GM21447 (cell line): Measurements from ENCODE around the gene ZC2HC1C.
A peak's percentile ranks its signal among the peaks of the same experiment; 100 is the strongest.

Experiments used
- ATAC-seq: cut with Tn5 transposase; IDR thresholded peaks from one replicate; pipeline ENCODE4 v1.9.1; 2021; ENCODE audit not compliant: unreplicated experiment

The ZC2HC1C gene, protein sequence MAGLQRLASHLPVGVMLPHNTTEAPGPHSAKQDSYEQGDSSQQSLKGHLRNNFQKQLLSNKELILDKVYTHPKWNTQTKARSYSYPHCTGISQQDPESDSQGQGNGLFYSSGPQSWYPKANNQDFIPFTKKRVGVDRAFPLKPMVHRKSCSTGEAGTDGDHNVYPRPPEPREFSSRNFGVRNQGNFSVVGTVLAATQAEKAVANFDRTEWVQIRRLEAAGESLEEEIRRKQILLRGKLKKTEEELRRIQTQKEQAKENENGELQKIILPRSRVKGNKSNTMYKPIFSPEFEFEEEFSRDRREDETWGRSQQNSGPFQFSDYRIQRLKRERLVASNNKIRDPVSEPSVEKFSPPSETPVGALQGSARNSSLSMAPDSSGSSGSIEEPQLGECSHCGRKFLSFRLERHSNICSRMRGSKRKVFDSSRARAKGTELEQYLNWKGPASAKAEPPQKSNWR

DNA sequence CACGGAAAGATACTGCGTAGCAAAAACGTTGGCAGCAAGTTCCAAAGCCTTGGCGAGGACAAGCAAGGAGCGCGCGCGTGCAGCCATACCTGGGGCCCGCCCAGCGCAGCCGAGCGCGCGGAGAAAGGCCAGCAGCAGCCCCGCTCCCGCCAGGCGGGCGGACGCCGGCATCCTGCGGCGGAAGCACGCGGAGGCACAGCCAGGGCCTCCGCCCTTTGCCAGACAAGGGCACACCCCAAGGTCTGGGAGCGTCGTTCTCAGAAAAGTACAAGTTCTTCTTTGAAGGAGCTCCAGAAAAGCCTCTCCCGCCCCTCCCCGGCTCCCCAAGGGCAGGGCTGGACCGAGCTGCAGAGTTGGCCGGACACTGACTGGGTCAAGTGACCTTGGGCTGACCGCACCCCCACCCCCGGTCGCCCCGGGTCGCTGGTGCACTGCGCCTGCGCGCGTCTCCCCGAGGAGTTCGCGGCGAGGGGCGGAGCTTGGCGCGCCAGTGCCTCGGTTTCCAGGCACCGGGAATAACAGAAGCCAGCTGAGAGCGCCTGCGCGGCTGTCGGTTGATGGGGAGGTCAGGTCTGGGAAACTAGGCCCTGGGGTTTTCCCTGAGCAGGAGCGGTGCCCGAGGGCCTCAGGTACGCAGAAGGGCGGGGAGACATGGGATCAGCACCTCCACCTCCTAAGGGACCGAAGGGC lies at the start of gene ZC2HC1C:
ZC2HC1C (plus strand) TSS at position 521 of the 690 bp plus-strand sequence. CDS start 933 bp downstream, outside the sequence.
- ATAC-seq = peak; percentile 75

DNA sequence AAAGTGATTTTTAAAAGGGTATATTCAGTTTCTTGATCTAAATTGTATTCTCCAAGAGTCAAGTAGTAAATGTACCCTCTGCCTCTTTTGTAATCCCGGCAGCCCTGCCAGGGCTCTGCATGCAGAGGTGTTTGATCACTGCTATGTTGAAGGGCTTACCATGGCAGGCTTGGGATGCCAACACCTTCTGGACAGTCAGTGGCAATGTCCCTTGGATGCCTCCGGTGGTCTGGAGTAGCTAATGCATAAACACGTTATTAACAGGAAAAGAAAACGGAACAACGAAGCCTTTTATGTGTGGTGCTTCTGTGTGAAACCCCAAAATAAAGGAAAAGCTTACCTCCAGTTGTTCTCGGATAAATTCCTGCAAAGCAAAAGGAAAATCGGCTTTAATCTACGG lies 46.8 kb upstream of the ZC2HC1C start:
- no peak for ATAC-seq

DNA sequence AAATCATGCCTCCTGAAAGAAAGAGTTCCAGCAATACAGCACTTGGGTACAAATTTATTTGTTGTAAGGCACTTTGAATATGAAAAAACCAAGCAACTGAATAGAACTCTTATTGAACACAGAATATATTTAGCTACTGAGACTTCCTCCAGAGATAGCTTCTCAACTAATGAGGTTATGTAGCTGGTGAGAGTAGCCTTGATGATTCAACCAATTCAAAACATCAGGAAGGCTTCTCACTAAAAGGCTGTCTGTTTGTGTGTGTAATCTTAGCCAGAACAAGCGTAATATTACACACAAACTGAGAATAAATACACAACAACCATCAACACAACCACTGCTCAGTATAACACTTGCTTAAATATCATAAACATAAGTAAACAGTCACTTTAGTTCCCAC lies 46.3 kb upstream of the ZC2HC1C start:
- no peak for ATAC-seq

DNA sequence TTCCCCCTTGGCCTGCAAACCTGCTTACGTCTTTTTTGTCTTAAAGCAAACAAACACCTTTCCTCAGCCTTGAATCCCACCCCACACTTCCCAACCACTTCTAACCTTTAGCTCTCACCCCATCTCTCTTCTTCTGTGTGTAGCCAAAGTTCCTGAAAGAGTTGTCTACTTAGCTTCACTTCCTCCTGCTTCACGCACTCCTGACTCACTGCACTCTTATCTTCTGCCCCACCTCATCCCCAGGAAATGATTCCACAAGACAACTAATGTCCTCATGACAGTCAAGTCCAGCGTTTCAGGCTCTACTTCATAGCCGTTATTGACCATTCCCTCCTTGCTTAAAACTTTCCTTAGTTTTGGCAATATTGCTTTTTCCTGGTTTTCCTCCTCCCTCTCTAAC lies 44.4 kb upstream of the ZC2HC1C start:
- no peak for ATAC-seq

DNA sequence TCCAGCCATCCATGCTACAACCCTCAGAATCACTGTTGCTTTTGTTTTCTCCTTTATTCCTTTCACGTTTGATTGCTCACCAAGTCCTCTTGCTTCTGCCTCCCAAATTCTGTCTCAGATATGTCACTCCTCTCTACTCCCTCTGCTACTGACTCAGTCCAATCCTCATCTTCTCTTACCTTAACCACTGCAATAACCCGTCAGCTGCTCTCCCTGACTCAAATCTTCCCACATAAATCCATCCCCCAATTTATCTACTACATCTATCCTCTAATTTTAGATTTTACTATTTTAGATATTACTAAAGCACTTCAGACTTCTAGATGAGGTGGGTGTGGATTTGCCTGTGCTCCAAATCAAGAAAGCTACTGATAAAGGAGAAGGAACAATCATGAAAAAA lies 43.6 kb upstream of the ZC2HC1C start:
- ATAC-seq = no peak

DNA sequence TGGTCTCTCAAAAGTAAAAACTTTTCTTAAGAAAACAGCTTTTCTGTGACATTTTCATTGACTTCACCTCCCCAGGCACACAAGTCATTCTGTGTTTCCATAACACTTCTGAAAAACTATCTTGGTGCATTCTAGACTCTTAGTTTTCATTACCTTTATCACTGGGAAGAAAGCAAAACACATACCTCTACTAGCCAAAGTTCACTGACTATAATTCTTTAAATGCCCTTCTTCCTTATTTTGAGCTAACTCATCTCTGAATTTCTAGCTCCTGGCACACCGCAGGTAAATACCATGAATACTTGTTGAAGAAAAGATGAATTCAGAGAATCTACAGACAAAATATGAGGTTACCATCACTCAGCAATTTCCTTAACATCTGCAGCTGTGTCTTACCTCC lies 39.3 kb upstream of the ZC2HC1C start:
- ATAC-seq = no peak

DNA sequence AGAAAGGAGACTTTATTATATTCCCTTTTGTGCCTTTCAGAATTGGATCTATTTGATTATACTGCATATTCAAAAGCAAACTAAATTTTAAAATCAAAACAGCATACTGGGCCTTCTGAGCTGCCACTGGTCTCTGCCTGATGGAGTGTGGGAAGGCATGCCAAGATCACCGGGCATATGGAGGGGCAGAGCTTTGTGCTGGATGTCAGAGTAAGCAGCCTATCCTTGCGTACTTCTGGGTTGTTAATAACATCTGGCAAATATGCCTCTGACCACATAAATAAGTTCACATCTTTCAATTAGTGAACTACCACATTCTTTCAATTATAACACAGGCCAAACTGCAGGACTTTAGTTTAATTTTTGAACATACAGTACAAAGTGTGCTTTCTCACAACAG lies 36.5 kb upstream of the ZC2HC1C start:
- ATAC-seq = no peak

DNA sequence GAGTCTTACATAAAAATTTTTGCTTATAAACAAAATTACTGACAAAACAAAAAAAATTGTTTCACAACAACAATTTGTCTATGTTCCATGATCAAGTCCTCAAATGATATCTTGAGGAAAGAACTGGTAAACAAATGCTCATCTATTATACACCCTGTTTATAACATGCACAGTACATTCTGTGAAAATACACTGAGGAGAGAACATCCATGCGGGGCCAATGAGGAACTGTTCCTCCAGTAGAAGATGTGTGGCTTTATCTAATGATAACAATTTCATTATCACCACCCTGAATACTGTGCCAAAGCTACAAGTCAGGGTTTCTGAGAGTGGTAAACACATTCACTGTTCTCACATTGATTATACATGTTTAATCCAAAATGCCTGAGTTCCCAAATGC lies 28.9 kb upstream of the ZC2HC1C start:
- ATAC-seq = no peak

DNA sequence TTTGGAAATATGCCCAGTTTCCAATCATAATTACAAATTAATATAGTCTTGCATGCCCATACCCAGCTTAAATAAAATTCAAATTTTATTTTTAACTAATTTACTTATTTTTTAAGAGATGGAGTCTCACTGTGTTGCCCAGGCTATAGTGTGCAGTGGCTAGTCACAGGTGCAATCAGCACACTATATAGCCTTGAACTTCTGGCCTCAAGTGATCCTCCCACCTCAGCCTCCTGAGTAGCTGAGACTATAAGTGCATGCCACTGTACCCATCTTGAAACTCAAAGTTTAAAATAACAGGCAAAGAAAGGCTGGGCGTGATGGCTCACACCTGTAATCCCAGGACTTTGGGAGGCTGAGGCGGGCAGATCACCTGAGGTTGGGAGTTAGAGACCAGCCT lies 28.5 kb upstream of the ZC2HC1C start:
- ATAC-seq = no peak

DNA sequence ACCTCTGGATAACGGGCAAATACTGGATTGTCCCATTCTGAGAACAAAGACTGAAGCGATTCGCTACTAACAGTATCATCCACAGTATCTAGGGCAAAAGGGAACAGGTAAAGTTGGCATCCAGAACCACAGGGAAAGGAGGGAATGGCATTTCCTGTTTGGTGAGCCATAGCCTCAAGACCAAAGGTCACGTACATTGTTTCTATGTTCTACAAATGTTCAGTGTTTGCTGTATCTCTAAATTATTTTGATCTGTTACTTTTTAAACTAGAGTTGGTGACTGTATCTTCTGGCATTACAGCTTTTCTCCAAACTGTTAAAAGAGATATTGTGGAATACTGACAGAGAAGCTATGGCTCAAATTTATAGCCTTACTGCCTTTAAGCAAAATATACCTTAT lies 27.8 kb upstream of the ZC2HC1C start:
- no peak for ATAC-seq

DNA sequence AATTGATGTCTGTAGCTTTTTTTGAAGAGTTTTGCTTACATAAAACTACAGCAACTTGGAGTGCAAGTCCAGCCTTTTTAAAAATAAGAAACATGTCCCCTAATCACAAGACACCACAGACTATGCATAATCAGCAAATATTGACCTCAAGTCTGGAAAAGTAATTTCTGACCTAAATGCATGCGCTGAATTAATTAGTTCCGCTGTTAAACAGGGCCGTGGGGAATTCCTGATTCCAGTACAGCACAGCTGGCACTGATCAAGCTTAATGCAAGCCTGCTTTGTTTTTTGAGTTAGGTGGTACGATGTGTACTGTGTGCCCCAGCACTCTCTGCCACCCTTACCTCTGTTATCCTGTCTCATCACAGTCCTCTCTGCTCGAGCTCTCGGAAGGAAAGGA lies 27.4 kb upstream of the ZC2HC1C start:
- no peak for ATAC-seq

DNA sequence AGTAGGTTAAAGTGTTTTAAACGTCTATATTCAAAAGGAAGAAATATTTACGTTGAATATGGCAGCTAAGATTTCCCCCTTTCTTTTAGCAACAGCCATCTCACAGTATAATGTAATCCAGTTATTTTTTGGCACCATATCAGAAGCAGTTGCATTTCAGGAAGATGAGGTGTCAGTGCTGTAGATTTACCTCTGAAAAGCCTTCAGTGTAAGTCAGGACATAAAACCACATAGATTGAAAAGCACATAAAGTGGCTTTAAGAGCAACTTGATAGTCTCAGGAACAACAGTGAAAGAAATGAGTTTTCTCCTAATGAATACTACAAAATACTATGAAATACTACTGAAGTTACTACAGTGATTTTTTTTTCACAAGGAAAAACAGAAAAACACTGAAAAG lies 25.1 kb upstream of the ZC2HC1C start:
- ATAC-seq = no peak

DNA sequence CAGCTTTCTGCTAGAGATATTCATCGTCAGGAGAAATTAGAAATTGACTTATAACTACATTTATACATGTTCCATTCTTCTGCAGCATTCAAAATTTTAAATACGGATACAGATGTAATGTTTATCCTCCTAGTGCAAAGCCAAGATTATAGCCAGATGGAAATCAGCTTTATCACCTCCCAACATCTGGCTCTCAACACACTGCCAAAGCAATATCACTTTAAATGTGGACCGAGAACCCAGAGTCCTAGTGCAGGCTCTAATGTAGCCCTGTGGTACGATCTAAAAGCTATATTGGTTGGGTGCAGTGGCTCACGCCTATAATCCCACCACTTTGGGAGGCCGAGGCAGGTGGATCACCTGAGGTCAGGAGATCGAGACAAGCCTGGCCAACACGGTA lies 24.7 kb upstream of the ZC2HC1C start:
- no peak for ATAC-seq

DNA sequence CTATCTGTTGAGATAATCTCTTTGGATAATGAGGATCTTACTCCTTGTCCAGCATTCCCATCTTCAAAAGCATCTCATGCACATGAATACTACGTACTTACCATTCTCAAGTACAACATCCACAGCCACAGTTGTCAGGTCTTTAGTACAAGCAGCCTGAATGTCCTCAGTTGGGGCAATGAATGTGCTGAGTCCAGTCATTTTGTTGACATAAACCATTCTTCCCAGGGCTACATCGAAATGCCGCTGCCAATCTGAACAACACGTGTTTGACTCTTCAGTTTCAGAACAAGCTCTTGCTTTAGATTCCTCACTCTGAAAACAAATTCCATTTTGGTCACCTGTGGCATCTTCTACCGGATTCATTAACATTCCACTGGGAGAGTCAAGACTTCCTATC lies 23.2 kb upstream of the ZC2HC1C start:
- no peak for ATAC-seq

DNA sequence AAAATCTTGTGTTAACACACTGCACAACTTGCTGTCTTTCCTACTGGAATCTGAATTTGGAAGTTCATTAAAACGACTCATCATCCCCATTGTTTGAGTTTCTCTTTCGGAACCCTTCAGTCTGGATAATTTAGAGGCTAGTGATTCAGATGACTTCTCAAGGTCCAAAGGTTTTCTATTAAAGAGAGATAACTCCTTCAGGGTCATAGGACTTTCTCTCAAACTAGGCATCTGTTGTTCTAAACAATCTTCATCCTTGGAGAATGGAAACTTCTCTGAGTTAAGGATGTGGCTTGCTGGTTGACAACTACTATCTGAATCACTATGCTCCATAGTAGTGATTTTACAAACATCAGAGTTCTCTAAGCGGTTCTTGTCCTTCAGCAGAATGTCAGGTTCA lies 22.5 kb upstream of the ZC2HC1C start:
- no peak for ATAC-seq

DNA sequence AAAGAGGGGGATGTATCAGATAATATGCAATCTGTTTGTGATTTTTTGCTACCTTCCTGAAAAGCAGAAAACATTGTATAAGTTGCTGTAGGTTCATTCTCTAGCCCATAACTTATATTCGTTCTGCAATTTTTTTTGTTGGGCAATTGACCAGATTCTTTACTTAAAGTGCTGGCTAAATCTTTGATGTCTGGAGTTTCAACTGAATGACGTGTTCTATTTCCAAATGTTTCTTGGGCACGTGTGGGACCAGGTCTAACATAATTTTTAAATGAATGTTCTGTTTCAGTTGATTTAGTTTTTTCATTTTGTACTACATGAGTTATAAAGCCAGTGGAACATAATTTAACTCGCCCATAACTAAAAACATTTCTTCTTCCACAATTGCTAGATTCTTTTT lies 21.9 kb upstream of the ZC2HC1C start:
- ATAC-seq = no peak

DNA sequence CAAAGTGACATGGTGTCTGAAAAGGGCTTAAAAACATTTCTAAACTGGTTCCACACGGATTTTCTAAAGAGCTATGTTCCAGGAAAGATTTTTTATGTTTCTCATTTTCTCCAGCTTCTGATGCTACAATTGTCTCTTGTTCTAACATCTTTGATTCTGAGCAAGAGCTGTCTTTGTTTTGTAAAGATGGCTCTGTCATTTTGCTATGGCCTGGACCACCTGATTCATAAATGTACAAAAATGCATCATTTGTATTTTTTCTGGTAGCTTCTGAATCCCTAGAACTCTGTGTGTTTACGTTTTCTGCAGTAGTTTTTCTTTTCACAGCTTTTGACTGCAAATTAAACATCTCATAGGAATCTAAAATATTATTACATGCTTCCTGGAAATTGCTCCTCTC lies 21.3 kb upstream of the ZC2HC1C start:
- no peak for ATAC-seq

DNA sequence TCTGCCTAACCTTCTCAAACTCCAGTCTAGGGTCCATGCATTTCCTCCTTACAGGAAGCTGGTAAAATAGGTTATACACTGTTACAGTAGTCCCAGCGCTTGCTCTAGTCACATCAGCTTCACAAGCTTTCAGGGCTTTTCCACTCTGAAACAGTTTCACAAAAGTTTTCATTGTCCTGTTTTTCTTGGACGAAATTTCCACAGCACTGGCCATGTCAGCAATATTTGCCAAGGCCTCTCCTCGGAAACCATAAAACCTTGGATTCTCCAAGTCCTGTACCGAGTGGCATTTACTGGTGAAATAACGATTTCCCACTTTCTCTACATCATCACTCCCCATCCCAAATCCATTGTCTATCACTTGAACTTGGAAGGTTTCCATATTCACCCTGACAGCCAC lies 20.3 kb upstream of the ZC2HC1C start:
- ATAC-seq = no peak

DNA sequence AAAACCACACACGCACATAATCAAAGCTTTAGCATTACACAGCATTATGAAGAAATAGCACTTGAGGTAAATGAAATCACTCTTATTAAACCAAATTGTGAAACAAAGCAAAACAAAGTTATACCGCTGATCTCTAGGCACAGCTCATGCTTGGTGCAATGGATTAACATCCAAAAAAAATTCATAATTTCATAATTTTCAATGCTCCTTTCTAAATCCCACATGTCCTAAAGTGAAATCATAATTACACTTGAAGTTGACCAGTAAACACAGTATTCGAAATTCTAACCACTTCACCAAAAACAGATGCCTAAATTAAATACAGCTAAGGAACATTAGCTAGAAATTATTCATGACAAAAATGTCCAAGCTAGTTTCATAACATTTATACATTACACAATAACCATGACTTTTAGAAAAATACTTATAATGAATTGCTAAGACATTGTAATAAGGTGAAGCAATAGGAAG lies 19.7 kb upstream of the ZC2HC1C start:
- ATAC-seq = no peak

DNA sequence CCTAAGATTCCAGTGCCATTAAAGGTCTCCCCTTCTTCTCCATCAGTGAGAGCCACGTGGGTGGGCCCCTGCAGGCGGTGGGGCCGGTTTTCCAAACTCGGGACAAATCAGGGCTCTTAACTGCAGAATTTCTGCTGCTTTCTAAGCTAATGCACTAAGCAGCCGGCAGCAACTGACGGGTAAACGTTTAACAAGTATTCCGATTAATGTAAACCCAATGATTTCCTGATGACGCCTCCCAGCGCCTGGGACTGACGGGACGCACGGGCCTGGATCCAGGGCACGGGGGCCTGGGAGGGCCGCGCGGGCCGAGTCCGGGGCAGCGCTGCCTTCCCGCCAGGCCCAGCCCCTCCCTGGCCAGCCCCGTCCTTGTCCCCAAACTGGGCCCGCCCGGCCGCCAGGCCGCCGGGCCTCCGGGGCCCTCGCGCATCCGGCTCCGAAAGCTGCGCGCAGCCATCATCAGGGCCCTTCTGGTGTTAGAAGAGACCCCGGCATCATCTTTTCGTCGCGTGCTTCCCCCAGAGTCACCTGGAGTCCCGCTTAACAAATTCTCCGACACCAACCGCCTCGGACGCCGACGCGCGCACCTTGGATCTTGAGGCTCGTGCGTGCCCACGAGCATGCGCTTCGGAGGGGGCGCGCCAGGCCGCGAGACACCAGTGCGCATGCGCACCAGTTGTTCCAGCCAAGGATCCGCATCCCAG lies 18.4 kb upstream of the ZC2HC1C start, which contains the start of gene MLH3:
MLH3 (minus strand) TSS at position 616 of the 704 bp plus-strand sequence. CDS start 1,812 bp downstream, outside the sequence.
- peak; percentile 75 for ATAC-seq

DNA sequence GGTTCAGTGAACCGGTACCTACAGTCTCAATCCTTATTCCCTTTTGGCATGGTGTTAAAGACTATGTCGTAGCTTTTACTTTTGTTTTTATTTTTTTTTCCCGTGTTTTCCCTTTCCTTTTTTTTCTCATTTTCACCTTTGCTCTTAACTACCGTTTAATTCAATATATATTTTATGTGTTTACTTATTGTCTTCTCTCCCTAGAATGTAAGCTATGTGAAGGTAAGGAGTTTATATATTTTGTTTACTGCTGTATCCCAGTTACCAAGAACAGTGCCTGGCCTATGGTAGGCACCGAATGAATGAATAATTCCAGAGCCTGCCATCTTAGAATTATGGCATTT lies 17.9 kb upstream of the ZC2HC1C start:
- ATAC-seq = no peak
